ENCODE results near the gene RNF167. TPM values are rescaled to one million over a fixed set of nuclear protein-coding genes. Genes with fewer than 3 reads are reported as not detected.

Gene RNF167
- total RNA-seq, 4 donors from 2014 or later, result 57.2 to 348 (median 73.7) TPM

- in situ Hi-C loops (cut with MboI; ENCODE audit: low pct_ligation_motif_present in 1 of 4, low pct_unique_long_range_greater_than_20kb in 1 of 4, low sequenced_read_pairs in 3 of 4) (no loop called here), intact Hi-C loops (cut with DNase I; ENCODE audit: low total_unique reads) (loop anchor here (10.0 kb wide), 1 partner anchor 48 kb away; the partner anchor contains the start of gene GP1BA)
- WGBS, 2 donors (ENCODE audit: low coverage in 1 of 2), result 56 to 70% methylated on average over 4 to 5 of the region's 5 CpGs
- H3K4me1 ChIP-seq, result peaks cover 6 to 22% (median 14%) of the 10 kb centered on the region in 4 donors
- no peak for TF ChIP-seq POLR2AphosphoS5 (IDR thresholded peaks at IDR 0.05)
- no peak for TF ChIP-seq EP300 (IDR thresholded peaks at IDR 0.05; ENCODE audit: low read depth)
- no peak for TF ChIP-seq CTCF (IDR thresholded peaks at IDR 0.05)
- H3K4me3 ChIP-seq, result no peak overlapping the region
- no peaks in the 10 kb centered on the region for H3K9me3 ChIP-seq
- no peak overlapping the region for H3K27ac ChIP-seq
- no peak for DNase-seq
- no peaks in the 10 kb centered on the region for H3K27me3 ChIP-seq
- peaks cover 0 to 18% (median 1%) of the 10 kb centered on the region in 4 donors for H3K36me3 ChIP-seq
These were observed 42.2 kb downstream of the RNF167 start for GRCh38 chr17:4982305-4982704.

- WGBS, 2 donors (ENCODE audit: low coverage in 1 of 2), result 20% methylated on average over 5 of the region's 5 CpGs; no CpG with 5 or more reads in 1 of the 2 donors
- in situ Hi-C loops (cut with MboI; ENCODE audit: low pct_ligation_motif_present in 1 of 4, low pct_unique_long_range_greater_than_20kb in 1 of 4, low sequenced_read_pairs in 3 of 4) (loop anchor here in 1 of 4 donors (5.0 kb wide), 1 partner anchor 74 kb away; no protein-coding TSS in a partner anchor), intact Hi-C loops (cut with DNase I; ENCODE audit: low total_unique reads) (loop anchor here (10.0 kb wide), 1 partner anchor 52 kb away; the partner anchor contains the start of gene GP1BA)
- peak; percentile 37 for DNase-seq
- Histone ChIP-seq H3K4me3 (peak overlapping the region; percentile 66 to 91 (median 84)), H3K4me1 (peaks cover 13 to 28% (median 27%) of the 10 kb centered on the region in 4 donors), H3K27ac (peak overlapping the region; percentile 93 to 97 (median 94)), H3K27me3 (no peaks in the 10 kb centered on the region), H3K9me3 (no peaks in the 10 kb centered on the region), H3K36me3 (no peaks in the 10 kb centered on the region)
- no peak for TF ChIP-seq EP300 (IDR thresholded peaks at IDR 0.05; ENCODE audit: low read depth)
- TF ChIP-seq CTCF (IDR thresholded peaks at IDR 0.05), result no peak
- no peak for TF ChIP-seq POLR2A (IDR thresholded peaks at IDR 0.05)
- TF ChIP-seq POLR2AphosphoS5 (IDR thresholded peaks at IDR 0.05), result no peak
These were observed 46.3 kb downstream of the RNF167 start for GRCh38 chr17:4986403-4986802.

- peak within 1 kb of the TSS; percentile 66 to 91 (median 84) for H3K4me3 ChIP-seq
- H3K27ac ChIP-seq, result peak within 1 kb of the TSS; percentile 93 to 97 (median 94)
- TF ChIP-seq POLR2AphosphoS5 (IDR thresholded peaks at IDR 0.05), result peak; percentile 78 to 83 (median 79)
- peak; percentile 79 for TF ChIP-seq POLR2A (IDR thresholded peaks at IDR 0.05)
- TF ChIP-seq CTCF (IDR thresholded peaks at IDR 0.05), result peak; percentile 60 to 91 (median 75)
- no peak for TF ChIP-seq EP300 (IDR thresholded peaks at IDR 0.05; ENCODE audit: low read depth)
- peaks cover 13 to 28% (median 27%) of the 10 kb centered on the region in 4 donors for H3K4me1 ChIP-seq
- WGBS, 2 donors (ENCODE audit: low coverage in 1 of 2), result 1% methylated on average over 20 of the region's 78 CpGs; no CpG with 5 or more reads in 1 of the 2 donors
- DNase-seq, result peak; percentile 93
- in situ Hi-C loops (cut with MboI; ENCODE audit: low pct_ligation_motif_present in 1 of 4, low pct_unique_long_range_greater_than_20kb in 1 of 4, low sequenced_read_pairs in 3 of 4) (loop anchor here in 1 of 4 donors (5.0 kb wide), 1 partner anchor 75 kb away; no protein-coding TSS in a partner anchor), intact Hi-C loops (cut with DNase I; ENCODE audit: low total_unique reads) (loop anchor here (10.0 kb wide), 1 partner anchor 52 kb away; the partner anchor contains the start of gene GP1BA)
- no peaks in the 10 kb centered on the region for H3K36me3 ChIP-seq
- H3K9me3 ChIP-seq, result no peaks in the 10 kb centered on the region
- H3K27me3 ChIP-seq, result no peaks in the 10 kb centered on the region
These were observed 47.1 kb downstream of the RNF167 start, which contains the start of gene CAMTA2 for GRCh38 chr17:4986951-4987766. Gene CAMTA2, minus strand, starts transcription at chr17:4987675. Its CDS starts 1,453 bp downstream, at chr17:4986222.
